Fibroblast of lung (primary cell): Measurements from ENCODE around the gene MFGE8.

Source experiments
- CTCF ChIP-seq, 2 donors: IDR thresholded peaks in 1 of 2; conservative IDR thresholded peaks in 1 of 2; 1 replicate in 1 of 2; 2 replicates in 1 of 2; pipeline ENCODE4 v1.5.1; 2011 to 2012; ENCODE audit warnings: low read length in 2 of 2, control low read depth in 1 of 2, inconsistent platforms in 1 of 2, low read depth in 1 of 2, mild to moderate bottlenecking in 1 of 2
- EZH2 ChIP-seq: IDR thresholded peaks from 2 replicates; pipeline ENCODE4 v1.5.1; 2012; ENCODE audit warnings: low read length, control low read depth, mild to moderate bottlenecking; ENCODE audit errors: missing control alignments

GRCh38 chr15:88912500-88912921, 668 bp downstream of the MFGE8 start:
- TF ChIP-seq EZH2 (no peak), CTCF (conservative IDR thresholded peaks at IDR 0.05 in 1 of 2, IDR thresholded peaks at IDR 0.05 in 1 of 2; ENCODE audit: low read depth in 1 of 2, low read length in 2 of 2) (no peak)
